AG08396 (cell line): ENCODE data around the gene PREX1.
"Not testable (repeated sequence)": the region's sequence is repeated elsewhere in the genome, so short reads cannot be mapped to it uniquely, and the experiment has no call there.

Experiments used
- DNase-seq: peaks from one replicate; pipeline ENCODE4 v3.0.0; 2012; ENCODE audit warnings: low spot score, mixed read lengths

The PREX1 gene

DNA sequence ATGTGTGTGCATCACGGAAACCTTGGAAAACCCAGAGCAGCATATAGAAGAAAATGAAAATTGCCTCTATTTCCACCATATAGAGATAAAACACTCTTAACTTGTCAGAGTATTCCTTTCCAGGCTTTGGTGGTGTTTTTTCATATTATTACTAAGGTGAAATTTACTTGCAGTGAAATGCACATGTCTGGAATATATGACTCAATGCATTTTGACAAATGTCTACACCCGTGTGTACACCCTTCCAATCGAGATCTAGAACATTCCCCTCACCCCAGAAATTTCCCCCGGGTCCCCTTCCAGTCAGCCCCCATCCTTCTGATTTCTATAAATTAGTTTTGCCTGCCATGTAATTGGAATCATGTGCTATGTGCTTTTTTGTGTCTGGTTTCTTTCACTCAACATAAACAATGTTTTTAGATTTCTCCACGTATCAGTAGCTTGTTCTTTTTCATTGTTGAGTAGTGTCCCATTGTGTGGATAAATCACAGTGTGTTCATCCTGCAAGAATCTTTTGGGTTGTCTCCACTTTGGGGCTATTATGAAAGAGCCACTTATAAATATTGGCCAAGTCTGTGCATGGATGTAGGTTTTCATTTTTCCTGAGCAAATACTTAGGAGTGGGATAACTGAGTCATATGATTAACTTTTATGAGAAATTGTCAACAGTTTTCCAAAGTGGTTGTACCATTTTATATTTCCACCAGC lies 19.9 kb upstream of the PREX1 start:
- no peak for DNase-seq

DNA sequence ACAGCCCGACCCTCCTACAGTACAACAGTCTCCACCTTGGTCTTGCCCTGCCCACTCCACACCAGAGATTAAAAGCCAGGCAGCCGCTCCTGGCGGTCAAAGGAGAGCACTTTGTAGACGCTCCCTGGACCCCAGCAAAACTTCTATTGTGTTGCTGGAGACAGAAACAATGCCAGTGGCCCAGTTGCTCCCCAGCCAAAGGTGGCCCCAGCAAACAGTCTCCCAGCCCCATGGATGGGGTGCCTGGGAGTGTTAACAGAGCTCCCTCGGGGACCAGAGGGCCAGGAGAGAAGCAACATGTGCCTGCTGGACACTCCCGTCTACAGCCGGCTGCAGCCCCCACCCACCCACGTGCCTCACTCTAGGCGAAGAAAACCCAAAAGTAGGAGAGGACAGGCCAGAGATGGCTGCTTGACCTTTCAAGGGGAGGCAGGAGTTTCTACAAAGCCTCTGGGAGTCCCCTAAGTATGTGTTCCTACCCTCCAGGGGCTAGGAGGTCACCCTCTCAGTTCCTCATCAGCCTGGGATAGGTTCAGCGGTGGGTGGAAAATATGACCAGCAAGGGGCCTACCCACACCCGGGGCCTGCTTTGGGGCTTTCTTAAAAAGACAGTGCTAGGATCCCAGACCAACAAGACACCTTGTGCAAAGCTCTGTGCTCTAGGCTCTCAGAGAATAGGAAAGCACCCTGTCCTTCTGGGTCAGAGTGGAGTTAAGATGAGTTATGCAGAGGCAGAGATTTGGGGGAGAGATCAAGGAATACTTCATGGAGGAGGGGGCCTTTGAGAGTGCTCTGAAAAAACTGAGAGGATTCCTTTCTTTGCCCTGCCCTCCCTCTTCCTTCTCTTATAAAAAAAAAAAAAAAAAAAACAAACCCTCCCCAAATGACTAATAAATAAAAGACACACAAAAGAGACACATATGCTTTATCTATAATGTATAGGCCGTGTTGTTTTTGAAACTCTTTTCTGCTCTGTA lies 19.0 kb upstream of the PREX1 start:
- DNase-seq, result no peak

DNA sequence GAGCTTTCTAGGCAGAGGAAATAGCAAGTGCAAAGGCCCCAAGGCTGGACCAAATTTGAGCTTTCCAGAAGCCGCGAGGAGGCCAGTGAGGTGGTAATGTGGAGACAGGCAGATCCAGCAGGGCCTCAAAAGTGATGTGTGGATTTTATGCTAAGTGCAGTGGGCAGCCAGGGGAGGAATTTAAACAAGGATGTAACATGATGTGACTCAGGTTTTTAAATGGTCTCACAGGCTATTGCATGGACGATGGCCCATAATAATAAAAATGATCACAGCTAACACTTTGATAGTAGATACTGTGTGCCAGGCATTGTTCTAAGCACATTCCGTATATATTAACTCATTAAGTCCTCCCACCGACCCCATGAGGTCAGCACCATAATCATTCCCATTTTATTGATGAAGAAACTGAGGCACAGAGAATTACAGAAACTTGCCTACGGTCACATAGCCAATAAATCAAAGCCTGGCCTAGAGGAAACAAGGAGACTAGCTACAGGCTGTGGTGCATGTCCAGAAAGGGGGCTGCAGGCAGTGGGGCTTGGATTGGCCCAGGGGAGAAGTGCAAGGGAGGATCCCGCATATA lies 18.0 kb upstream of the PREX1 start:
- DNase-seq, result no peak

DNA sequence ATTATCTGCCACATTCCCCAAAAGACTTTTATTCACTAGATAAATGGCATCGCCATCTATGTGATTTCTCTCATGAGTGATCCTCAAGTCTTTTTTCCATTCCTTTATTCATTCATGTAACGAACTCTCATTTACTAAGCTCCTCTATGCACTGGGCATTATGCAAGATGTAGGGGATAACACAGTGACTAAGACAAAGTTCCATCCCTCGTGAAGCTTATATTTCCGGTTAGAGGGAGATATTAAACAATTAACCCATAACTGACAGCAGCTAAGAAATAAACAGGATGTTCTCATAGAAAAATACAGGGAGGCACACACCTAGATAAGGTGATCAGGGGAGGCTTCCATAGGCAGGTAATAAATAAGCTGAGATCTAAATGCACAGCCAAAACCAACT lies 17.2 kb upstream of the PREX1 start:
- DNase-seq, result no peak

DNA sequence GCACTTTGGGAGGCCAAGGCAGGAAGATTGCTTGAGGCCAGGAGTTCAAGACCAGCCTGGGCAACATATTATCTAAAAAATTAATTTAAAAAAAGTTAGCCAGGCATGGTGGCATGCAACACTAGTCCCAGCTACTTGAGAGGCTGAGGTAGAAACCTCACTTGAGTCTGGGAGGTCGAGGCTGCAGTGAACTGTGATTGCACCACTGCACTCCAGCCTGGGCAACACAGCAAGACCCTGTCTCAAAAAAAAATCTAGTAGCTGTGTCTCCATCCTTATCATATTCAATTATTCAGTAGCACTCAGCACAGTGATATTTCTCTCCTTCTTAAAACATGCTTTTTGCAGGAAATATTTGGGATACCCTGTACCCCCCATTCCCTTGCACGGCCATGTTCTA lies 16.1 kb upstream of the PREX1 start:
- not testable (repeated sequence) for DNase-seq

DNA sequence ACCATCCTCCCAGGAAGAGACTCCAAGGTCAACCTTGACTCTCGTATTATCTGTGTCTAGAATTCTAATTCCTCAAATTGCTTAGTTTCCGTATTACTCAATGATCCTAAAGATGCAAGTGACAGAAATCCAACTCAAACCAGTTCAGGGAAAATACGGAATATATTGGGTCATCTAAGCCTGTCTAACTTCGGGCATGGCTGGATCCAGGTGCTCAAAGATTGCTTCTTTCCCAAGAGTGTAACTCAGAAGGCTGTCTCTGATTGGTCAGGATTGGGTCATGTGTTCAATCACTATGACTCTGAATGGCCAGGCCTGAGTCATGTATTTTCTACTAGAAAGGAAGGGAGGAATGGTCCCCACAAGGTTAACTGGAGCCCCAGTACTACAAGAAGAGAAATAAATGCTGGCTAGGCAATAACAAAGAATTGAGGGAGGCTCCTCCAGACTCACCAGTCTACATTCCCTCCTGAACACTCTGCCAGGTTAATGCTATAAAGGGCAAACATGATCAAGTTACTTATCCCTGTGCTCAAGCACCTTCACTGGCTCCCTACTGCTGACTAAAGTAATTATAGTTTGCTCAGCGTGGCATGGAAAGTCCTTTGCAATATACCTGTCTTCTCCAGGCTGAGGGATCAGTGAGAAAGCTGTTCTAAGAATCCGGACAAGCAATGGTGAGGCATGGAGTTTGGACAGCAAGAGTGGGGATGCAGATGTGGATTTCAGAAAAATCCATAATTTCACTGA lies 15.4 kb upstream of the PREX1 start:
- no peak for DNase-seq

DNA sequence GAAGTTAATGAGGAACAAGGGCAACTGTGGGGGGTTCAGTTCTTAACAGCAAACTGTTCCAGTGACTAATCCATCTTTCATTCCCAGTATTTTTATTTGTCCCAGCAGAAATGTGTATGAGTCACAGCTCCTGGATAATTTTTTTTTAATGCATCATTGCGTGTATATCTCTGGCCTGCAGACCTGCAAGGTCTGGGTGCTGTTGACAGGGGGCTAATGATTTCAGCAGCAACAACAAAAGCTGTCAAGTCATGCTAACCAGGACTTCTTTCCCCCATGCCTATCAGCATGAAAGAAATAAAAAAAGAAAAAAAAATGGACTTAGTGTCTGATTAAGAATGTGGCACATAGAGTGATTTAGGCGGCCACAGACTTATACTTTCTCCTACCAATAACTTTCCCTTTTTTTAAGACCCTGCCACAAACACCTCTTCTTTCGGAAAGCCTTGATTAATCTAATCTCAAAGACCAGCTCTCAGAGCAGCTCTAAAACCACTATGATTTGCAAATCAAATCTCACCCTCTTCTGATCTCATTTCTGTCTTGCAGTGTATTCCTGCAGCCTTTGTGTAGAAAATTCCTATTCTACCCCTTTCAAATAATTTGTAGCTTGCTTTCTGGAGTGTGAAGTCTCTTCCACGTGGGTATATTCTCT lies 14.2 kb upstream of the PREX1 start:
- peak; percentile 68 for DNase-seq

DNA sequence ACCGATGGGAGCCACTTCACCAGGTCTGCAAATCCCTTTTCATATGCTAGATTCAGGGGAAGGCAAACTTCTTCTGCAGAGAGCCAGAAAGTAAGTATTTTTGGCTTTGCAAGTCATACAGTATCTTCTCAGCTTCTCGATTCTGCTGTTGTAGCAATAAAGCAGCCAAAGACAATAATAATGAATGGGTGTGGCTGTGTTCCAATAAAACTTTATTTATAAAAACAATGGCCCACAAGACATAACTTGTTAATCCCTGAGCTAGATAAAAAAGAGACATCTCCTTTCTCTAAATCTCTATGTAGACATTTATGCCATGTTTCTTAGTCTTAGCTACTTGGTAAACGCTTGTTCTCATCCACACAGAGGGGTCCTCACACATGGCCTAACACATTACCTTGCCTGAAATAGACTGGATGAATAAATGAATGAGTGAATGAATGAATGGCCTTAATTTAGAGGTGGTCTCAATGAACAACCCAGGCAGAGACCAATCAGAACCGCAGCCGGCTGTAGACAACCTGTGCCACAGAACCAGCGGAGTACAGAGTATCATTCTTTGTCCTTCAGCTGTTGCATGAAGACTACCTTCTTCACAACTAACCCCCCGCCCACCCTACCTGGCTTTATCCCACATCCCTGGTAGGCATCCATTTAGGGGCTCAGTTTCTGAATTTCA lies 13.5 kb upstream of the PREX1 start:
- no peak for DNase-seq

DNA sequence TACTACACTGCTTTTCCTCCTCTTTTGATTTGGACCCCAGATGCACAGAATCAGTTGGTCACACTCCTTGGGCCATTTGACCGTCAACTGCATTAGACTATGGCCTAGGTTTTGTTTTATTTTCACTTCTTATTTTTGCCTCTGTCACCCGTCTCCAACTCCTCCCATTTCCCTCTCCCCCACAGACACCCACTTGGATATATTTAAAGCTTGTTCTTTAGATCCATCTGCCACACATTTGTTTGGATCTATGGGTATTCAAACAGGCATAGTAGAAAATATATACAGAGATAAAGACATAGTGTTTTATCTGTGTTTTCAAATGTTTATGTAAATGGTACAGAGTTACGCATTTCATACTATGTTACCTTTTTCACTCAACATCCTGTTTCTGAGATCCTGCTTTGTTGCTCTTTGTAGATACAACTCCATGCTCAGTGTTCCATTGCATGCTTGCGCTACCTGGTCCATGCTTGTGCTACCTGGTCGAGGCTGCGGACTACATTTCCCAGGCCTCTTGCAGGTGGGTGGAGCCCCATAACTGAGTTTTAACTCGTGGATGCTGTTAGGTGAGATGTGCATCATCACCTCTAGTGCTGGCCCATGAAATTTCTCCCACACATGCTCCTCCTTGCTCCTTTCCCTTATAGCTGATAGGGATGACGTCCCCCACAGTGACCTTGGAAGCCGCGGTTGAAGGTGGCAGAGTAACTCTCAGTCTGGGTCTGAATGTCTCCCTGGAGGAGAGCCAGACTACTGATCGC lies 11.5 kb upstream of the PREX1 start:
- DNase-seq, result no peak

DNA sequence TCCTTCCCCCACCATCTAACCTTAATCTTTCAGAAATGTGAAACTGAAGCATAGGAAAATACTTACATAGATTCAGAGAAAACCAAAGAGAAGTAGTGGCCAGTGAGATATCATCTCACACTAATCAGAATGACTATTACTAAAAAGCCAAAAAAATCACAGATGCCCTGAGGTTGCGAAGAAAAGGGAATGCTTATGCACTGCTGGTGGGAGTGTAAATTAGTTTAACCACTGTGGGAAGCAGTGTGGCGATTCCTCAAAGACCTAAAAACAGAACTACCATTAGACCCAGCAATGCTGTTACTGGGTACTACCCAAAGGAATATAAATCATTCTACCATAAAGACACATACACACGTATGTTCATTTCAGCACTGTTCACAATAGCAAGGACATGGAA lies 9.2 kb upstream of the PREX1 start:
- DNase-seq, result no peak

DNA sequence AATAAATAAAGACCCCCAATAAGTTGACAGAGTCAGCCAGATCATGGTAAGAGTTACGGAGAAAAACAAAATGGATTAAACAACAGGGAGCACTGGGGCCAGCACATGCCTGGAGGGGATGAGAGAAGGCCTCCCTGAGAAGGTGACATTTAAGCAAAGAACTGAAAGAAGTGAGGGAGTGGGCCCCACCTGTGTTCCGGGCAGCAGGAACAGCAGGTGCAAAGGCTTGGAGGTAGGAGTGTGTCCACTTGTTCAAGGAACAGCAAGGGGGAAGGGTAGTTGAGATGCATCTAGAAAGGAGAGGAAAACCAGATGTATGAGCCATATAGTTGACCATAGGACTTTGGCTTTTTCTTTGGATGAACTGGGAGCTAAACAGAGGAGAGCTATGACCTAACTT lies 7.6 kb upstream of the PREX1 start:
- DNase-seq, result no peak

DNA sequence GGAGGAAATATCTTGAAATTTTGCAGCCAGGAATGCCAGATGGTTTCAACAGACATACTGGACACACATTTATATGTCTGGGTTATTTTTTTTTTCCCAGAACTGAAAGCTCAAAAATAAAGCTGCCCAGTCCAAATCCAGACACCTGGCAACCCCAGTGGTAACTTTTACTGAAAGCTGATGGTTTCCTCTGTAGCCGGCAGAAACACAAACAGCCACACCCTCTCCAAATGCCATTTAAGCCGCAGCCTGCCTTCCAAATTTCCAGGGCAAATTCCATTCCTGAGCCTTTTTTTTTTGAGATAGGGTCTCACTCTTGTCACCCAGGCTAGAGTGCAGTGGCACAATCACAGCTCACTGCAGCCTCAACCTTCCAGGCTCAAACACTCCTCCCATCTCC lies 6.5 kb upstream of the PREX1 start:
- DNase-seq, result no peak

DNA sequence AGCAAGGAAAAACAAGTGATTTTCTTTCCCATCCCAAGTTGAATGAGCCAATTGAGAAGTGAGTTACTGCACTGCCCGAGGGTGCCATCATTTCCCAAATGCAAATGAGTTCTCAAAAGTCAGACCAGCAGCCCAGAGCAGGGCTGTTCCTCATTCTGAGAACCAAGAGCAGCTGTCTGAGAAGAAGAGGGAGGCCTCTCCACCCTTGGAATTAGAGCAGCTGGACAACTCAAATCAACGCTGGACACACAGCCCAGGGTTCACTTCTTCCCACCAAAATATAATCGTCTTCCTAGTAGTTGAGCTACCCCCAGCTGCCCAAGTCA lies 4.6 kb upstream of the PREX1 start:
- DNase-seq, result no peak

DNA sequence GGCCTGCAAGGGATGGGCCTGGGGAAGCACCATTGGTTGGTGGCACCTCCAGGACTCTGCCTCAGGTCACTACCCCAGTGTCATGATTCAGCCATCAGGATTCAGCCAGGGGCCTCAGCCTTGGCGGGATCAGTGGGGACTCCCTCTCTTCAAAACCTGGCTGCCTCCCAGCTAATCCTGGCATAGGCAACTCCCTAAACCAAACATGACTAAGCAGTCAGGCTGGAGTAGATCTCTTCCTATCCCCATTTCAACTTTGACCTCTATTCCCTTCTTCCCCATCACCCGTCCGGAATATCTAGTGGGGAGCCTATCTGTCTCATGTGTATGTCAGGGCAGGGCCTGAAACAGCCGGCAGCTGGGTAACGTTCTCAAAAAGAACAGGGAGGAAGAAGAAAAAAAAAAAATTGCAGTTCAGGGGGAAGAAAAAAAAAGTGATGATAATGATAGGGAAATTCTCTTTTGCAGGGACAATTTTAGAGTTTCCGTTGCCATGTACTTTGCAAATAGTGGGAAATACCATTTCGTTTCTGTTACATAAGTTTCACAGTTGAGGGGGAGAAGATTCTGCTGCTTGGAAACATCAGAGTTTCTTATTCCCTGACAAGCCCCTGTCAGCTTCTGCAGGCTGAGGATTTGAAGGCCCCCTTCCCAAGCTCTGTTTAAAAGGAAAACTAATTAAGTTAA lies 4.1 kb upstream of the PREX1 start:
- DNase-seq, result peak; percentile 55

DNA sequence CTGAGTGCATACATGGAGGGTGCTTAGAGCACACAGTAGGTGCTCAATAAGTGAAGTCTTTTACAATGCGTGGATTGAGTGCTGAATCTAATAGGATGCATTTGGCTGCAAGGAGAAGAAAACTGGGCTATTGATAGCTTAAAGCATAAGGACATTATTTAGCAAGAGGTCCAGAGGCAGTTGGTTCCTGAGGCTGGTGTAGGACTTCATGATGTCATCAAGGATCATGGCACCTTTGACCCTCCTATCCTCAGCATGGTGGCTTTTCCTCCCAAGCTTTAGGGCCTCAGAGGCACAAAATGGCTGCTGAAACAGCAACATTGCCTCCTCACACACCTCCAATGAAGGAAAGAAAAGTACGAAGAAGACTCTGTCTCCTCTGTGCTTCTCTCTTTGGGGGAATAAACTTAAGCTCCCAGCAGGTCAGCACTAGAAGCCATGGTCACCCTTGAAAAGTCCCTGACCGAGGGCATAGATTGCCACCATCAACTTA lies 3.1 kb upstream of the PREX1 start:
- no peak for DNase-seq

DNA sequence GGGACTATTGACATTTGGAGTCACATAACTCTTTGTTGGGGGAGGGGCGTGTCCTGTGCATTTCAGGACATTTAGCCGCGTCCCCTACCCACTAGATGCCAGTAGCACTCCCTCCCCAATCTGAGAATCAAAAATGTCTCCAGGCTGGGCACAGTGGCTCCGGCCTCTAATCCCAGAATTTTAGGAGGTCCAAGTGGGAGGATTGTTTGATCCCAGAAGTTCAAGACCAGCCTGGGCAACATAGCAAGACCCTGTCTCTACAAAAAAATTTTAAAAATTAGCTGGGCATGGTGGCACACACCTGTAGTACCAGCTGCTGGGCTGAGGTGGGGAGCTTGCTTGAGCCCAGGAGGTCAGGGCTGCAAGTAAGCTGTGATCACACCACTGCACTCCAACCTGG lies 2.1 kb upstream of the PREX1 start:
- no peak for DNase-seq

DNA sequence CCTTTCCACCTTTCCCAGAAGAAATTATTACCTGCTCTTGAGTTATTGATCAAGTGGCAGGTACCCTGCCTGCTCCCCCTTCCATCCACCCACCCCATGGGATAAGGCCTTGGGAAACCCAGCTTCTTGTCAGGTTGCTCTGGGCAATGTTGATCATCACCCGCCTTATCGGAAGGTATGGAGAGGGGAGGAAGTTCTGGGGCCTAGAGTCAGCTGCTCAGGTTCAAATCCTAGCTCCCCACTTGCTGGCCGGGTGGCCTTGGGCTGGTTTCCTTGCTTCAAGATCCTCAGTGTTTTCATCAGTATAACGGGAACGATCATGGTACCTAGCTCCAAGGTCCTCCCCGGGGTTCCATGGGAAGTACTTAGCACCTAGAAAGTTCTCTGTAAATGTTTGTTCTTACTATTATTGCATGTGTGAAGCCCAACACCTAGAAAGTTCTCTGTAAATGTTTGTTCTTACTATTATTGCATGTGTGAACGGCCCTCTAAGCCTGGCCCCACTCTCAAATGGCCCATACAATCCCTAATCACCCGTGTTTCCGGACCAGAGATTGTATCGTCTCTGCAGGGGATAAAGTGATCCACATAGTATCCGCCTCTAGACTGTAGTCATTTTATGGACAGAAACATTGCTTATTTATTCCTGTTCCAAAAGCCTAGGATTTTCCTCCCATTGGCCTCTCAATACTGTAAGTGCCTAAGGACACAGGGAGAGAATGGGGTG lies 1.1 kb upstream of the PREX1 start:
- DNase-seq, result no peak

DNA sequence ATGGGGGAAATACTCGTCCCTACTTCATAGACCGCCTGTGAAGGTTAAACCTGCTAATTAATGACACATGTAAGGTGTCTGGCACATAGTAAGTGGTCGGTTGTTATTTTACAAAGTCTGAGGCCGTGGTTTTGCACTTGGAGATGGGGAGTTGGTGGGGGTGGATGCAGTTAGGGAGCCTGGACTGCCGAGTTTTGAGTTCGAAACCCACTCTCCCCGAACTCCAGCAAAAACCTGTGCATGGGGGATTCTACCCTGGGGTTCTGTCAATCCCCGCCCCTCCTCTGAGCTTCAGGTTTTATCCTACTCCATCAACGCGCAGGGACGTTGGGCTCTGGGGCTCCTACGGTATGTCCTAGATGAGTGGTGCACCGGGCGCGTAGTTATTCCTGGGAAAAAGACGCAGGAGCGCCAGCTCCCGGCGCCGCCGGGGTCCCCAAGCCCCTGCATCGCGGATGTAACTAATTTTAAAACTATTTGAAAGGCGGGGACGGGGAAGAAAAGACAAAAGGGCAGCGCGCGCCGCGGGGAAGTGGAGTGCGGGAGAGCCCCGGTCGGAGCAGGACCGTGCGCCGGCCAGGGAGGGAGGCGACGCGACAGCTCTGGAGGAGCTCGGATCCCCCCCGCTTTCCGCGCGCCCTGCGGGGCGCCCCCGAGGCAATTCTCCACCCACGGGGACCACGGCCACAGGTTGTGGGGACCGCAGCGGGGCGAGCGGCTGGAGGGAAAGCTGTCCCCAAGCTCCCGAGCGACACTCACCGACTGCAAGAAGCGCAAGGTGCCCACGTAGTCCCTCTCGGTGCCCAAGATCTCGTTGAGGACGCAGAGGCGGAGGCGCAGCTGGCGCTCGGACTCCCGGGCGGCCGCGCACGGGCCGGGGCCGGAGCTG lies 672 bp downstream of the PREX1 start:
- peak; percentile 31 for DNase-seq
